ENCODE results near the gene WNK2. TPM values are rescaled to one million over a fixed set of nuclear protein-coding genes. Genes with fewer than 3 reads are reported as not detected.

The WNK2 gene
- total RNA-seq, 1 donor from 2014 or later, result 3.7 TPM

DNA sequence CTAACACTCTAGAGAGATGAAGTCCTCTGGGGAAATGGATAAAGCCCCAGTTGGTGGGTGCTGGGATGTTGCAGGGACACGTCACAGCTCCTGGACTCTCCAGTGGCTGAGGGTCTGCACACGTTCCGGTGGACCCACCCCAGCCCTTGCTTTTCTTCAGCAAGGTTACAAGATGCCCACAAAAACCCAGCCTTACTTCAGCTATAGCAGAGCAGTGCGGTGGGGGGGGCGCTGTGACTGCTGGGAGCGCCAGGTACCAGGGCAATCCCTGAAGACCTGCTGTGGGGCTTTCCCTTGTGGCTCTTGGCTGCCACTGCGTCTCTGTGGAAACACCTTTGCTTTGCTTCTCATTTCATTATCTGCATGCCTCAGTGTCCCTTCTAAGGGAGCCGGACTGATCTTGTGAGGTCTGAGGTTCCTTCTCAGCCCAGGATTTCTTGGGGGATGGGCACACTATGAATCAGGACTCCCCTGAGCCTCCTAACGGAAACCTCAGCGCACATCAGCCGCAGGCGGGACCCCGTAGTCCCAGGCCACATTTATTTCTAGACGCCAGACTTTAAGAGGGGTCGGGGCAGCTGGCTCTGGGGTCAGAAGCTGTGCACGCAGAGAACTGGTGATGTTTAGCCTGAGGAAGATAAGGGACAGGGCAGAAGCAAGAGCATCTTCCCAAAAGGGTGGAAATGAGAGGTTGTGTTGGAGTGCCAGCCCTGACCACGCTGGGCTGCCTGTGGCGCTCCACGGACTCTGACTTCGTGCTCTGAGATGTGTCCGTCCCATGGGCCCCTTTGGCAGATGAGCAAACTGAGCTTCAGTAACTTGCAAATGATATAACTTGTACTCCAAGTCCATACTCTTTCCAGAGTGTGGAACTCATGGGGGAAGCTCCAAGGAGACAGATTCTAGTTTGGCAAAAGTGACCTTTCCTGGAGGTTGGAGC, 106.8 kb downstream of the WNK2 start:
- DNase-seq (ENCODE audit: low spot score) (no peak), ATAC-seq (no peak)

DNA sequence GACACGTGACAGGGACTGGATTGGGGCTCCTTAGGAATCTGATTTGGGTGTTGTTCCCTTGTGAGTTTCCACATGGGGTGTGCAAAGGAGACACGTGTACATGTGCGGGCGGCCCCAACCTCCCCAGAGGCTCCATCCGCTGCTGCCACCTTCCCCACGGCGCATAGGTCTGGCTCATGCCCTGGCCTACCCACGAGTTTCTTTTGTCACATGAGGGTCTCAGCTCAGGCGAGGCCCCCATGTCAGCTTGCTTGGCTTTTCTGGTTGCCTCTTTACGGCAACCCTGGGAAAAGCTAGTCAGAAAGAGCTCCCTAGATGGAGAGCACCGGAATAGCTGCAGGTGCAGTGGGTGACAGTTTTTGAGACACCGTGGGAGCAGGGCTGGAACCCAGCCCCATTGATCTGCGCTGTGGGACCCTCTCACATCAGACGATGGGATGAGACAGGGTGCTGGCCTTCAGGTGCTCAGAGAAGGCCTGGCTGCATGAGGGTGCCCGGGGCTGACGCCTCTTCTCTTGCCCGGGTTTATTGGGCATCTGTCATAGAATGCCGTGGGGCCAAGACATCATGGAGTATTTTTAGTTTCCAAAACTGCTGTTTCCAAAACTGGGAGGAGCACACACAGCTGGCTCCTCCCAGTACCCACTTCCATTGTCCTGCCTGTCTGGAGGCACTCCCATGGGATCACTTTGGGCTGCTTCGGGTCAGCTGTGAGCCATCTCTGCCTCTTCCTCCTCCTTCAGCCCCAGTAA, 107.8 kb downstream of the WNK2 start:
- ATAC-seq (no peak), DNase-seq (ENCODE audit: low spot score) (no peak)

DNA sequence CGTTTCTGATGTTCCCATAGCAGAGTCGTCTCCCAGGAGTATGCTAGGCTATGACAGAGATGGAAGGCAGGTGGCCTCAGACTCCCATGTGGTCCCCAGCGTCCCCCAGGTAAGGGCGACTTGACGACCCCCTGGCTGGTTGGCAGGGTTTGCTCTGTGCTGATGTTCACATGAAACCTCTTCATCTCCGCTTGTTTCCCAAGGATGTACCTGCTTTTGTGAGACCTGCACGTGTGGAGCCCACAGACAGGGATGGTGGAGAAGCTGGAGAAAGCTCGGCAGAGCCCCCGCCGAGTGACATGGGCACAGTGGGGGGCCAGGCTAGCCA, 108.3 kb downstream of the WNK2 start:
- ATAC-seq, result no peak

DNA sequence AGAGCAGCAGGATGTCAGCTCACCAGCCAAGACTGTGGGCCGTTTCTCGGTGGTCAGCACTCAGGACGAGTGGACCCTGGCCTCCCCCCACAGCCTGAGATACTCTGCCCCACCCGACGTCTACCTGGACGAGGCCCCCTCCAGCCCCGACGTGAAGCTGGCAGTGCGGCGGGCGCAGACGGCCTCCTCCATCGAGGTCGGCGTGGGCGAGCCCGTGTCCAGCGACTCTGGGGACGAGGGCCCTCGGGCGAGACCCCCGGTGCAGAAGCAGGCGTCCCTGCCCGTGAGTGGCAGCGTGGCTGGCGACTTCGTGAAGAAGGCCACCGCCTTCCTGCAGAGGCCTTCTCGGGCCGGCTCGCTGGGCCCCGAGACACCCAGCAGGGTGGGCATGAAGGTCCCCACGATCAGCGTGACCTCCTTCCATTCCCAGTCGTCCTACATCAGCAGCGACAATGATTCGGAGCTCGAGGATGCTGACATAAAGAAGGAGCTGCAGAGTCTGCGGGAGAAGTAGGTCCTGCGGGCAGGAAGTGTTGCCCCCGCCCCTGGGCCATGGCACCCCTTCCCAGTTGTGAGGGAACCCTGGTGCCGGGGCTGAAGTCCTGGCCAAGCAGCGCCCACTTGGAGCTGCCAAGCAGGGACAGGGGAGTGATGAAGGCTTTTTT, 108.9 kb downstream of the WNK2 start:
- no peak for DNase-seq (ENCODE audit: low spot score)
- ATAC-seq, result no peak

More for the DNA sequence above, 108.3 kb downstream of the WNK2 start:
- no peak for DNase-seq (ENCODE audit: low spot score)

DNA sequence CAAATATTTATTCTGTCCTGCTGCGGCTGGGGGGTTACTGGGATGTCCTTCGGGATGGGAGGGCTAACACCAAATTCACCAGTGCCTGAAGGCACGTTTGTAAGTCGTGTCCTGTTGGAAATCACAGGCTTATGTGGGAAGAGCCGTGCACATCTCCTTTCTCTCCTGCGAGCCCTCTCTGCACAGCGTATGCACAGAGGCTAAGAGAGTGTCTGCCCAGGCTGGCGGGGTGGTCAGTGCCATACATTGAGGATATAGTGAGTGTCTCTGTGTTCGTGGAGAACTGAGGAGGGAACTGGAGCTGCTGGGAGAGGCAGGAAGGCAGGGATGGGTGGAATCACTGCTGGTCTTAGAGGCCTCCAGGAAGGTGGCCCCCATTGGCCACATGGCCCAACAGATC, 110.1 kb downstream of the WNK2 start:
- DNase-seq (ENCODE audit: low spot score) (no peak), ATAC-seq (no peak)

DNA sequence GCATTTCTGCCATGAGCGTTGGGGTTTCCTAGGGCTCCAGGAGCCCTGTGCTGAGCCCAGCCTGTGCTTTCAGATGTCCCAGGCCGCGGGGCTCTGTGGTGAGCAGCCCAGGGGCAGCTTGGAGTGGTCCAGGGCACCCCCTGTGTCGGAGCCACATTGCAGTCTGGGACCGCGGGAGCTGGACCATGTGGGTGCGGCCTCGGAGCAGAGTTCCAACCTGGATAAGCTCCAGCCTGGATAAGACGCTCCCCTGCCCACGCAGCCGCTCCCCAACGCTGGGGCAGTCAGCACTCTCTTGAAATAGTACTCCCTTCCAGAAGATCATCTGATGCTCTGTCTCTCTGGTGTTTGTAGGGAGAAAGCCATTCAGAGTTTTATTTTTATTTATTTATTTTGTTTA, 111.1 kb downstream of the WNK2 start:
- ATAC-seq (no peak), DNase-seq (ENCODE audit: low spot score) (no peak)

DNA sequence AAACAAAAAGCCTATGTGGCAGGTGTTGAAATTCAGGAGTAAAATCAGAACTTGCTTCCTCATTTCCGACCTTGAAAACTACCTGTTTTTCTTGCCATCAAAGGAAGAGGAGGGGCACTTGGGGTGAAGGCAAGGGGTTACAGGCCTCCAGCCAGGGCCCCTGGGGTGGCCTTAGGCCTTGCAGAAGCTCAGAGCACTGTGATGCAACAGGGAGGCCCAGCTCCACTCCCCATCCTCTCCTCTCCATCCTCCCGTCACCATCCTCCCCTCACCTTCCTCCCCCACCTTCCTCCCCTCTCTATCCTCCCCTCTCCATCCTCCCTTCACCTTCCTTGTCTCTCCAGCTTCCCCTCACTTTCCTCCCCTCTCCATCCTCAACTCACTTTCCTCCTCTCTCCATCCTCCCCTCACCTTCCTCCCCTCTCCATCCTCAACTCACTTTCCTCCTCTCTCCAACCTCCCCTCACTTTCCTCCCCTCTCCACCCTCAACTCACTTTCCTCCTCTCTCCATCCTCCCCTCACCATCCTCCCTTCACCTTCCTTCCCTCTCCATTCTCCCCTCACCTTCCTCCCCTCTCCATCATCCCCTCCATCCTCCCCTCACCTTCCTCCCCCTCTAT, 111.6 kb downstream of the WNK2 start:
- no peak for DNase-seq (ENCODE audit: low spot score)
- ATAC-seq, result no peak

DNA sequence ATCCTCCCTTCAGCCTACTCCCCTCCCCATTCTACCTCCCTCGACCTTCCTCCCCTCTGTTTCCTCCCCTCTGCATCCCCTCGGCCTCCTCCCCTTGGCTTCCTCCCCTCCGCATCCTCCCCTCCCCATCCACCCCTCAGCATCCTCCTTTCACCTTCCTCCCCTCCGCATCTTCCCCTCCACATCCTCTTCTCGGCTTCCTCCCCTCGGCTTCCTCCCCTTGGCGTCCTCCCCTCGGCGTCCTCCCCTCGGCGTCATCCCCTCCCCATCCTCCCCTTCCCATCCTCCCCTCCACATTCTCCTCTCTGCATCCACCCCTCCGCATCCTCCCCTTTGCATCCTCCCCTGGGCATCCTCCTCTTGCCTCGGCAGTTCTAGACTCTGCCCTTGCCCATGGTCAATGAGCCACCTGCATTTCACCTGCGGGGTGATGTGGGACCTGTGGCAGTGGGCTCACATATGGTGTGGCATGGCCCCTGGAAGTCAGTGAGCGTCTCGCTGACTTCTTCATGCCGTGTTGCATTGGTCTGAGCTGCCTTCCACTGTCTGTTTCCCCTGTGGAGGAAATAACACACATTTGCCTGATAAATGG, 113.0 kb downstream of the WNK2 start:
- no peak for ATAC-seq

DNA sequence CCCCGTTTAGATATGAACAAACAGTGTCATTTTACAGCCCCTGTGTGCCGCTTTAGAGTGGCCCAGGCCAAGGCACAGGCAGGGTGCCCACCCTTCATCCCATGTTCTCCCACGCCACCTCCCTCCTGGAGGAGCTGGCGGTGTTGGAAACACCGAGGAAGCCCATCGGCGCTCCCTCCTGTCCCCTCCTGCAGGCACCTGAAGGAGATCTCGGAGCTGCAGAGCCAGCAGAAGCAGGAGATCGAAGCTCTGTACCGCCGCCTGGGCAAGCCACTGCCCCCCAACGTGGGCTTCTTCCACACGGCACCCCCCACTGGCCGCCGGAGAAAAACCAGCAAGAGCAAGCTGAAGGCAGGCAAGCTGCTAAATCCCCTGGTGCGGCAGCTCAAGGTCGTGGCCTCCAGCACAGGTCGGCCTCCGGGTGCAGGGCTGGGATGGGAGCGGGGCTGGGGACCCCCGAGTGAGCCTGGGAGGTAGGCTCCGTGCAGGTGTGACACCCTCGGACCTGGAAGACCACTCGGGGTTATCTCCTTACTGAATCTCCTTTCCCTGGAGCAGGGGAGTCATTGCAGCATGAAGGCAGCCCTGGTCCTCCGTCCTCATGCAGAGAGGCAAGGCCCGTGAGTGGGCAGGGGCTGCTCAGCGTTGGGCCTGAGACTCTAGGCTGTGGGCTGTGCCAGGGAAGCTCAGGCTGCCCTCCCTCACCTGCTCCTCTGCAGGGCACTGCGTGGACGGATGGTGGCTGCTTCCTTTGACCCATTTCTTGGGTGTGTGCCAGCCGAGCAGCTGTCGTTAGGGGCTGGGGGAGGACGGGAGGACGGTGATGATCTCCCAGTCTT, 113.9 kb downstream of the WNK2 start:
- DNase-seq (ENCODE audit: low spot score), result no peak
- ATAC-seq, result no peak

More for the DNA sequence above, 113.0 kb downstream of the WNK2 start:
- DNase-seq (ENCODE audit: low spot score), result no peak

DNA sequence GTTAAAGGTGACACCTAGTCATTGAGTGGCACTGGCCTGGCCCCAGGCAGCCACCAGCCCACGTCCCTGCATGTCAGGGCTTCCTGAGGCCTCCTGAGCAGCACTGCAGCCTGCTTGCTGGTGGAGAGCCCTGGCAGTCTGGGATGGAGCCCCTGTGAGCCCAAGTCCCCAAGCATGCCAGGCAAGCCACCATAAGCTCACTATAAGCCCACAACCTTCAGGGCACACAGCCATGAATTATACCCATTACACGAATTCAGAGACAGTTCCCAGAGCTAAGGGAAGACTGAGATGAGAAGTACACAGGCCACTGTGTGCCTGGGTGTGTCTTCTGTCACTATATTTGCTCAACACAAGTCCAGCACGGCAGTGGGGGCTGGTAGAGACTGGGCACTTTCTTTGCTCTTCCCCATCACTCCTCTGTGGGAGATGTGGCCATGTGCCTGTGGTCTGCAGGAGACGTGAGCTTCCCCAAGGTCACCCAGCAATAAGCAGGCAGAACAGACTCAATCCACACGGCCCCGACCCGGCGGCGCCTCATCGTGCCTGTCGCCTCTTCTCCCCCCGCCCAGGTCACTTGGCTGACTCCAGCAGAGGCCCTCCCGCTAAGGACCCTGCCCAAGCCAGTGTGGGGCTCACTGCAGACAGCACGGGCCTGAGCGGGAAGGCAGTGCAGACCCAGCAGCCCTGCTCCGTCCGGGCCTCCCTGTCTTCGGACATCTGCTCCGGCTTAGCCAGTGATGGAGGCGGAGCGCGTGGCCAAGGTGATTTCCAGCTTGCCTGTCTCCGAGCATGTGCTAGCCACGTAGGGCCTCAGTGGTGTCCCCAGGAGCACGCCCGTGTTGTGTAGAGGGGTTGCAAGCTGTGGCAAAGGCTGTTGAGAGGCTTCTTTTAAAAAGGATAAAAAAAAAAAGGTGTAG, 114.8 kb downstream of the WNK2 start:
- DNase-seq (ENCODE audit: low spot score) (no peak), ATAC-seq (no peak)

DNA sequence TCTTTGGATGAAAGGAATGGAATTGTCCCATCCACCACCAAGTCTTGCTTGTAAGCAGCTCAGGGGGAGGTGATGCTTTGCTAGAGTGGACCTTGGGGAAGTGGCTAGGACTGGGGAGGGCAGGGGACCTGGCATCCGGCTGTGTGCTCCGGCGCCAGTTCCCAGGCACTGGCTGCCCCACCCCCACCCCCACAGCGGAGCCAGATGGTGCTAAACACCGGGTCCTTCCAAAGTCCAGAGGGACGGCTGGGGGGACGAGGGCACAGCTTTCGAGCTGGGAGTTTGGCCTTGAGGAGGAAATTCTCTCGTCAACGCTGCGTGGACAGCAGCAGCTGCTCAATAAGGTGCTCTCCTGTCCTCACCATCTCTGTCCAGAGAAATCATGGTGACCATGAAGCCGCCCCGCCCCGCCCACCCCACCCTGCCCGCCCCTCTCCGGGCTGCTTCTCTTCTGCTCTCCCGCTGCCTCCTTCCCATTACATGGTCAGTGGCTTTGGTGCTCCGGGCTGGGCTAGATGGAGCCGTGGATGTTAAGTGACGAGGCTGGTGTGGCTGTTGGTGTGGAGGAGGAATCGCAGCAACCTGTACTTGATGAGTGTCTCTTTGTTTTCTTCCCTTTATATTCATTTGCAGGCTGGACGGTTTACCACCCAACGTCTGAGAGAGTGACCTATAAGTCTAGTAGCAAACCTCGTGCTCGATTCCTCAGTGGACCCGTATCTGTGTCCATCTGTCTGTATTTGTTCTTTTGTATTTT, 115.7 kb downstream of the WNK2 start:
- DNase-seq (ENCODE audit: low spot score) (no peak), ATAC-seq (peak; percentile 58)

DNA sequence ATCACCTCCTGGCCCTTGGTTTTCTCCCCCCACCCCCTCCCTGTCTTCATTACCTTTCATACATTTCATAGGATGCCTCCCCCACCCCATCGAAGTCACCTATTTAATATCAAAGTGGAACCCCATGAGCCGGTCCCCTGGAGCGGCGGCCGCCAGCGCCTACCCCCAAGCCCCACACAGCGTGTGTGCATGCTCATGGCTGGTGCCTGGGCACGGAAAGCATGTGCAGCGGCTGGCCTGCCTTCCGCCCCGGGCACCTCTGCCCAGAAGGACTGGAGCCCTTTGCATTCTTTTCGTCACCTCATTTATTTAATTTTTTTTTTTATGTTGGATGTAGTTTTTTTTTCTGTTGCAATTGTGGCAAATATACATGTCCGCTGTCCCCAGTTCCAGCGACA, 116.2 kb downstream of the WNK2 start:
- DNase-seq (ENCODE audit: low spot score), result no peak
- no peak for ATAC-seq

DNA sequence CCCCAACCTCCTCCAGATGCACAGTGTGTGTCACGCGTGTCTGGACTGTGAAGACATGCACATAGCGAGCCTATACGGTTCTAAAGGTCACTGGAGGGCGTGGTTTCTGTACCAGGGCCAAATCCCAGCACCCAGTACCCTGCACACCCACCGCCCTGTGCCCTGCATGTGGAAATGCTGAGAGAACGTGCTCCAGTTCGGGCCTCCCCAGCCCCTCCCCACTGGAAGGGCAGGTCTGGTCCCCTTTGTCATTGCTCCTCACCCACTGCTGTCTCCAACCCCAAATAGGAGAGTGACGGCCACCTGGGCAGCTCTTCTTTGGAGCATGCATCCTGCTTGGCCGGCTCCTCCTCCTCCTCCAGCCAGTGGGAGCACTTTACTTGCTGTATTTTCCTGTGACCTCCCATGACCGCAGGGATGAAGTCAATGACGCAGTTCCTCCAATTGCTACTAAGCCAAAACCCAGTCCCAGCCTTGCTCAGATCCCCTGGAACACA, 116.7 kb downstream of the WNK2 start:
- DNase-seq (ENCODE audit: low spot score) (no peak), ATAC-seq (no peak)

DNA sequence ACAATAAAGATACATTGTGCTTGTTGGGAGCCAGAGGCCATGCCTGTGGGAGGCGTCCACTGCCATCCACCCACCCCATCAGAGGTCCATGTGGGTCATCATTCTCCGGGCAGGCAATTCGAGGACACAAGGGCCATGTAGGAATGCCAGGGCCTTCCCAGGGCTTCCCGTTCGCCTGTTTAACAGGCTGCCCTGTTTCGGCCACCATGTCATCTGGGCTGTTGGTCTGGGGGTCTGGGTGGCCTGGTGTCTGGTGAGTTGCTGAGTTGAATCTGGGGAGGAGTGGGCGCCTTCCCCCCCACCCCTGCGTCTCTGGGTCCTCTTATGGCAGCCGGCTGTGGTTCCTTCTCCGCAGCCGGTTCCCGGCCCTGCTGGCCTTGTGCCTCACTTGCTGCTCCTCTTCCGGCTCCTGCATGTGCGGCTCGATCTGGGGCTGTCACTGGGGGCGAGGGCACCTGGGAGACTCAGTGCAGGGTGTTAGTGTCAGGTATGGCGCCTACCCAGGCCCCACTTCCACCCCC, 117.4 kb downstream of the WNK2 start:
- peak; percentile 39 for DNase-seq (ENCODE audit: low spot score)

DNA sequence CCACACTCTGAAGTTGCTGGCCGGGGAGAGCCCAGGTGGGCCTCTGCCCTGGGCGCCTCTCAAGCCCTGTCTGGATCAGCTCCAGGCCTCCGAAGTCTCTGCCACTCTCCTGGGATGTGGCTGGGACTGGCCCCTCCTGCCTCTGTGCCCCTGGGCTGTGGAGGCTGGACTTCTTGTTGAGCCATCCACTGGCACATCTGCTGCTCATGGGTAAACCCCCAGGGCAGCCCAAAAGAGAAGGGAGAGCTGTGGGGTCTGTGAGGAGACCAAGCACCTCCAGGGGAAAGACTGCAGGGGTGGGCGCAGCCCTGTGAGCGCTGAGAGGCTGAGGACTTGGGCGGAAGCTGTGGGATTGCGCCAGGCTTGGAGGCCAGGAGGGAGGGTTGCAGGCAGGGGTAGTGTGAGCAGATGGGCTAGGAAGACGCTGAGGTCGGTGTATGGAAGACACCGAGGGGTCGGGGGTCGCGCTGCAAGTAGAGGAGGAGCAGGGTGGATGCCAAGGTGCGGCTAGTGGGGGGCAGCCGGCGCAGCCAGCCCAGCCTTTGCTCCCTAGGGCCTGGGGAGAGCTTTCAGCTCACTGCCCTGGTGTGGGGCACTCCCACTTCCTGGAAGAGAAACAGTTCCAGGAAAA, 118.1 kb downstream of the WNK2 start:
- ATAC-seq (no peak), DNase-seq (ENCODE audit: low spot score) (peak; percentile 42)

More for the DNA sequence above, 117.4 kb downstream of the WNK2 start:
- ATAC-seq, result no peak

DNA sequence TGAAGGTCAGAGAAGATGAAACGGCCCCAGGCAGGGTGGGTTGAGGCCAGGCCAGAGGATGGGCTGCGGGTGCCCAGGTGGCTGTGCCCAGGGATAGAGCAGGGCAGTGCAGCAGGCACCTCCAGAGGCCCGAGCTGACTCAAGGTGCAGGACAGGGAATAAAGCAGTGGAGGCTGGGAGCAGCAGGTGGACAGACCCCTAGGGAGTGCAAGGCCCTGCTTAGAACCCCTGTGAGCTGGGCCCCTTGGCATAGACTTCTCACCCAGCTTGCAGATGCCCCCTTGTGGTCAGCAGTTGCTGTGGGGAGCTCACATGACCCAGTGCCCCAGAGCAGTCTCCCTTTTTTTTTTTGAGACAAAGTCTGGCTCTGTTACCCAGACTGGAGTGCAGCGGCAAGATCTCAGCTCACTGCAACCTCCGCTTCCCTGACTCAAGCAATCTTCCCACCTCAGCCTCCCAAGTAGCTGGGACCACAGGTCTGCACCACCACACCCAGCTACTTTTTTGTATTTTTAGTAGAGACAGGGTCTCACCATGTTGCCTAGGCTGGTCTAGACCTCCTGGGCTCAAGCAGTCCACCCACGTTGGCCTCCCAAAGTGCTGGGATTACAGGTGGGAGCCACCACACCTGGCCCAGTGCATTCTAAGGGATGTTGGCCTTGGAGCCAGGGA, 118.8 kb downstream of the WNK2 start:
- DNase-seq (ENCODE audit: low spot score) (peak; percentile 61), ATAC-seq (peak; percentile 77)
